Neuronal stem cell (in vitro differentiated cells): ENCODE results near the gene FTSJ1.
"Not testable (repeated sequence)": the region's sequence is repeated elsewhere in the genome, so short reads cannot be mapped to it uniquely, and the experiment has no call there.

Experiments
- DNase-seq: peaks from one replicate; pipeline ENCODE4 v3.0.0-alpha.2; 2013; ENCODE audit warnings: low spot score
- H2AFZ ChIP-seq: one replicate; pipeline ENCODE4 v1.6.1; 2013; ENCODE audit warnings: mild to moderate bottlenecking, low read length, inconsistent platforms
- H2AK5ac ChIP-seq: 2 replicates; pipeline ENCODE4 v1.6.1; 2013; ENCODE audit warnings: low read depth, mild to moderate bottlenecking, inconsistent platforms, low read length, moderate library complexity, mixed read lengths
- H2BK120ac ChIP-seq: 2 replicates; pipeline ENCODE4 v1.6.1; 2013; ENCODE audit warnings: low read depth, mild to moderate bottlenecking, inconsistent platforms, low read length, moderate library complexity, mixed read lengths
- H2BK12ac ChIP-seq: one replicate; pipeline ENCODE4 v1.6.1; 2013; ENCODE audit warnings: low read length, inconsistent platforms
- H2BK15ac ChIP-seq: 2 replicates; pipeline ENCODE4 v1.6.1; 2013; ENCODE audit warnings: mild to moderate bottlenecking, low read length, inconsistent platforms, mixed read lengths
- H2BK5ac ChIP-seq: one replicate; pipeline ENCODE4 v1.6.1; 2013; ENCODE audit warnings: inconsistent platforms, mild to moderate bottlenecking, low read length, moderate library complexity
- H3K14ac ChIP-seq: one replicate; pipeline ENCODE4 v1.6.1; 2013; ENCODE audit warnings: low read length, inconsistent platforms
- H3K18ac ChIP-seq: 2 replicates; pipeline ENCODE4 v1.6.1; 2013; ENCODE audit warnings: low read length, inconsistent platforms
- H3K23ac ChIP-seq: 2 replicates; pipeline ENCODE4 v1.6.1; 2013; ENCODE audit warnings: low read depth, mild to moderate bottlenecking, mixed read lengths, low read length, inconsistent platforms; ENCODE audit not compliant: poor library complexity
- H3K27ac ChIP-seq: replicated peaks from 3 replicates; pipeline ENCODE4 v1.5.1; 2013; ENCODE audit warnings: low read length, inconsistent platforms
- H3K27me3 ChIP-seq, 3 experiments: 2 replicates each; pipeline ENCODE4 v1.6.1; 2013; ENCODE audit warnings: low read length in 3 of 3, mild to moderate bottlenecking in 2 of 3, inconsistent platforms in 1 of 3, low read depth in 1 of 3, mixed read lengths in 1 of 3, moderate library complexity in 1 of 3; ENCODE audit not compliant: control insufficient read depth in 3 of 3, insufficient read depth in 3 of 3
- H3K36me3 ChIP-seq, 2 donors: replicated peaks in 1 of 2; 2 replicates each; pipeline ENCODE4 v1.6.1; 2013; ENCODE audit warnings: low read length in 2 of 2; ENCODE audit not compliant: control insufficient read depth in 2 of 2, insufficient read depth in 2 of 2
- H3K4ac ChIP-seq: 2 replicates; pipeline ENCODE4 v1.6.1; 2013; ENCODE audit warnings: inconsistent platforms, mild to moderate bottlenecking, low read length, moderate library complexity
- H3K4me1 ChIP-seq, 2 donors: 1 replicate in 1 of 2; 2 replicates in 1 of 2; pipeline ENCODE4 v1.6.1; 2013; ENCODE audit warnings: low read length in 2 of 2, low read depth in 1 of 2; ENCODE audit not compliant: control insufficient read depth in 2 of 2, insufficient read depth in 1 of 2
- H3K4me2 ChIP-seq: one replicate; pipeline ENCODE4 v1.6.1; 2013; ENCODE audit warnings: mild to moderate bottlenecking, low read length, inconsistent platforms; ENCODE audit not compliant: insufficient read depth, poor library complexity, severe bottlenecking
- H3K4me3 ChIP-seq, 2 donors: 2 replicates each; pipeline ENCODE4 v1.5.1; 2013; ENCODE audit warnings: low read length in 2 of 2, mild to moderate bottlenecking in 2 of 2, inconsistent platforms in 1 of 2, moderate library complexity in 1 of 2
- H3K79me1 ChIP-seq: one replicate; pipeline ENCODE4 v1.6.1; 2013; ENCODE audit warnings: low read depth, mild to moderate bottlenecking, inconsistent platforms, low read length, moderate library complexity
- H3K9ac ChIP-seq: one replicate; pipeline ENCODE4 v1.6.1; 2013; ENCODE audit warnings: mild to moderate bottlenecking, low read depth, low read length, inconsistent platforms; ENCODE audit not compliant: poor library complexity
- H3K9me3 ChIP-seq, 2 donors: replicated peaks in 1 of 2; 2 replicates each; pipeline versions ENCODE3 to v1.6.1; 2013; ENCODE audit warnings: low read length in 2 of 2, mild to moderate bottlenecking in 2 of 2, inconsistent platforms in 1 of 2, low read depth in 1 of 2, mixed read lengths in 1 of 2, moderate library complexity in 1 of 2; ENCODE audit not compliant: control insufficient read depth in 2 of 2, insufficient read depth in 1 of 2
- H4K8ac ChIP-seq: one replicate; pipeline ENCODE4 v1.6.1; 2013; ENCODE audit warnings: low read depth, mild to moderate bottlenecking, inconsistent platforms, low read length, moderate library complexity
- H4K91ac ChIP-seq: one replicate; pipeline ENCODE4 v1.6.1; 2013; ENCODE audit warnings: low read length, low read depth, mild to moderate bottlenecking, inconsistent platforms; ENCODE audit not compliant: poor library complexity
- WGBS, 2 donors: extraction: QIAGEN DNeasy Blood & Tissue Kit; methylation state at CpG; one replicate each; pipeline ENCODE4 v1.1.7; 2013; ENCODE audit warnings: missing lambda C conversion rate in 2 of 2, mixed read lengths in 1 of 2; ENCODE audit not compliant: insufficient read length in 2 of 2, insufficient replicate concordance in 1 of 2; ENCODE audit errors: extremely low coverage in 2 of 2; 5-methylcytosine and 5-hydroxymethylcytosine counted together

The FTSJ1 gene

DNA sequence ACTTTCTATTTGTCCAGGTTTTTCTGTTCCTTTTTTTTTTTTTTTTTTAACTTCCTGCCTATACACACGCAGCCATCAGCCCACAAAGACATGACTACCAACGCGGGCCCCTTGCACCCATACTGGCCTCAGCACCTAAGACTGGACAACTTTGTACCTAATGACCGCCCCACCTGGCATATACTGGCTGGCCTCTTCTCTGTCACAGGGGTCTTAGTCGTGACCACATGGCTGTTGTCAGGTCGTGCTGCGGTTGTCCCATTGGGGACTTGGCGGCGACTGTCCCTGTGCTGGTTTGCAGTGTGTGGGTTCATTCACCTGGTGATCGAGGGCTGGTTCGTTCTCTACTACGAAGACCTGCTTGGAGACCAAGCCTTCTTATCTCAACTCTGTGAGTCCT lies 47.7 kb downstream of the FTSJ1 start:
- H3K9me3 ChIP-seq: no peaks in the 10 kb centered on the region

DNA sequence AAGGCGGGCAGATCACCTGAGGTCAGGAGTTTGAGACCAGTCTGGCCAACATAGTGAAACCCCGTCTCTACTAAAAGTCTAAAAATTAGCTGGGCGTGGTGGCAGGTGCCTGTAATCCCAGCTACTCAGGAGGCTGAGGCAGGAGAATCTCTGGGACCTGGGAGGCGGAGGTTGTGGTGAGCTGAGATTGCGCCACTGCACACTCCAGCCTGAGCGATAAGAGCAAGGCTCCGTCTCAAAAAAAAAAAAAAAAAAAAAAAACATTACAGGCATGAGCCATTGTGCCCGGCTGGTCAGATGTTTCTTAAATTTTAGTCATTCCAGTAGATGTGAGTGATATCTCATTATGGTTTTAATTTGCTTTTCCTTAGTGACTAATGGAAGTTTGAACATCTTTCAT lies 49.9 kb downstream of the FTSJ1 start:
- not testable (repeated sequence) for H3K4me1 ChIP-seq, H3K4ac ChIP-seq, H2AK5ac ChIP-seq, H4K8ac ChIP-seq, H3K9me3 ChIP-seq, H3K79me1 ChIP-seq, H2BK15ac ChIP-seq, H3K23ac ChIP-seq, H3K4me2 ChIP-seq, H3K27me3 ChIP-seq, H2AFZ ChIP-seq, H2BK120ac ChIP-seq, H3K18ac ChIP-seq, DNase-seq, H3K27ac ChIP-seq, H3K14ac ChIP-seq, H3K4me3 ChIP-seq, H2BK12ac ChIP-seq, H4K91ac ChIP-seq, H2BK5ac ChIP-seq, H3K9ac ChIP-seq
- peaks cover 16 to 47% of the 10 kb centered on the region in 2 donors for H3K36me3 ChIP-seq
- WGBS, 2 donors: no CpG with 5 or more reads among the region's 8 CpGs

More for the DNA sequence above, 47.7 kb downstream of the FTSJ1 start:
- Histone ChIP-seq H3K4me2 (no peak overlapping the region), H3K27me3 (no peaks in the 10 kb centered on the region), H3K23ac (no peak overlapping the region), H3K14ac (no peak overlapping the region), H2AK5ac (no peak overlapping the region), H2AFZ (no peak overlapping the region), H3K79me1 (peaks cover 3% of the 10 kb centered on the region), H4K91ac (no peak overlapping the region), H2BK5ac (no peak overlapping the region), H2BK120ac (no peak overlapping the region), H3K18ac (no peak overlapping the region), H3K4me3 (no peak overlapping the region), H3K4ac (no peak overlapping the region), H3K4me1 (peaks cover 0 to 3% of the 10 kb centered on the region in 2 donors), H3K36me3 (peaks cover 16 to 41% of the 10 kb centered on the region in 2 donors), H3K27ac (no peak overlapping the region), H2BK12ac (no peak overlapping the region), H3K9ac (no peak overlapping the region), H2BK15ac (no peak overlapping the region), H4K8ac (no peak overlapping the region)
- no peak for DNase-seq
- WGBS, 2 donors: no CpG with 5 or more reads among the region's 12 CpGs

GRCh38 chrX:48530736-48531135 lies 54.7 kb downstream of the FTSJ1 start:
- WGBS, 2 donors: no CpG with 5 or more reads among the region's 3 CpGs
- H3K9ac ChIP-seq: no peak overlapping the region
- H3K23ac ChIP-seq: no peak overlapping the region
- no peak overlapping the region for H3K18ac ChIP-seq
- no peak overlapping the region for H3K27ac ChIP-seq
- no peak overlapping the region for H2AFZ ChIP-seq
- H3K36me3 ChIP-seq: peaks cover 13 to 33% of the 10 kb centered on the region in 2 donors
- H3K9me3 ChIP-seq: no peaks in the 10 kb centered on the region
- no peak overlapping the region for H4K91ac ChIP-seq
- H3K4ac ChIP-seq: no peak overlapping the region
- no peak overlapping the region for H2BK12ac ChIP-seq
- H2BK15ac ChIP-seq: no peak overlapping the region
- H4K8ac ChIP-seq: no peak overlapping the region
- no peak overlapping the region for H3K14ac ChIP-seq
- H3K4me1 ChIP-seq: no peaks in the 10 kb centered on the region
- H3K79me1 ChIP-seq: peaks cover 1% of the 10 kb centered on the region
- no peak overlapping the region for H2BK120ac ChIP-seq
- H2BK5ac ChIP-seq: no peak overlapping the region
- no peaks in the 10 kb centered on the region for H3K27me3 ChIP-seq
- H2AK5ac ChIP-seq: no peak overlapping the region
- no peak overlapping the region for H3K4me3 ChIP-seq
- DNase-seq: no peak
- H3K4me2 ChIP-seq: no peak overlapping the region

DNA sequence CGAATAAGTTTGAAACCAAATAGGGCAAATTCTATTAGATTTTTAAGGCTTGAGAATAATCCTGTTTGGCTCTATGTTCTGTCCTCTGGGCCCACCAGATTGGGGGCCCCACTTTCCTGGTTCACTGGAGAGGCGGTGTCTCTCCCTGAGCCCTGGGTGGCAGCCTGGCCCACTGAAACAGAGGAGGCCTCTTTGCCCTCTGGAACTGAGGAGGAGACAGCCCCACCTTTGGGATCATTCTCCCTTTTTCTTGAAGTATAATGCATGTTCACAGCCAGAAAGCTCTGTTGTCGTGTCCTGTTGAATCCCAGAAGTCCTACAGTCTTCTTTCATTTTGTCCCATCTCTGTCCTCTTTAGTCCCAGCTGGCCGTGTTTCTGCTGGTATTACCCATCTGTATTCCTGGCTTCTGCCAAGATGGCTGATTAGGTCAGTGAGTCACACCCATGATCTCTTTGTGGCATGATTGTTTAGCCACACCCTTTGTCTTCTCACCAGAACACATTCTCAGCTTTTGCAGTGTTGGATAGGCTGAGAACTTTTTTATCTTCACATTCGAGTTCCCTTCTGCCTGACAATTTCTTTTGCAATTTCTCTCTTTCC lies 55.5 kb downstream of the FTSJ1 start:
- no CpG with 5 or more reads among the region's 5 CpGs for WGBS, 2 donors
- Histone ChIP-seq H3K4me2 (no peak overlapping the region), H3K27me3 (no peaks in the 10 kb centered on the region), H3K9ac (no peak overlapping the region), H2BK12ac (no peak overlapping the region), H2BK5ac (no peak overlapping the region), H3K9me3 (no peaks in the 10 kb centered on the region), H3K4ac (no peak overlapping the region), H4K8ac (no peak overlapping the region), H3K18ac (no peak overlapping the region), H4K91ac (no peak overlapping the region), H2AFZ (no peak overlapping the region), H3K23ac (no peak overlapping the region), H3K27ac (no peak overlapping the region), H3K36me3 (peaks cover 12 to 28% of the 10 kb centered on the region in 2 donors), H2BK120ac (no peak overlapping the region), H3K4me1 (no peaks in the 10 kb centered on the region), H2BK15ac (no peak overlapping the region), H3K14ac (no peak overlapping the region), H3K79me1 (peaks cover 1% of the 10 kb centered on the region), H2AK5ac (no peak overlapping the region), H3K4me3 (no peak overlapping the region)
- no peak for DNase-seq
